ENCODE results near the gene CDON.

- TF ChIP-seq SPI1 (IDR thresholded peaks at IDR 0.05; ENCODE audit: low read depth, low read length) (no peak), POLR2AphosphoS5 (IDR thresholded peaks at IDR 0.05; ENCODE audit: low read depth, low read length) (no peak), TAF1 (IDR thresholded peaks at IDR 0.05; ENCODE audit: low read depth, low read length) (no peak), POLR2A (IDR thresholded peaks at IDR 0.05; ENCODE audit: low read depth, low read length) (no peak), PAX5 (IDR thresholded peaks at IDR 0.05; ENCODE audit: insufficient read depth, low read length, severe bottlenecking) (no peak), POU2F2 (IDR thresholded peaks at IDR 0.05; ENCODE audit: low read depth, low read length) (no peak)
Measured at GRCh38 chr11:125954945-125955640, 107.6 kb downstream of the CDON start.

Measured in GM12891 (cell line).